ENCODE data around the gene C18orf54. TPM values are rescaled to one million over a fixed set of nuclear protein-coding genes. Genes with fewer than 3 reads are reported as not detected.
A peak's percentile ranks its signal among the peaks of the same experiment; 100 is the strongest.
"Not testable (repeated sequence)": the region's sequence is repeated elsewhere in the genome, so short reads cannot be mapped to it uniquely, and the experiment has no call there.

The C18orf54 gene
- 0.42 TPM for total RNA-seq

DNA sequence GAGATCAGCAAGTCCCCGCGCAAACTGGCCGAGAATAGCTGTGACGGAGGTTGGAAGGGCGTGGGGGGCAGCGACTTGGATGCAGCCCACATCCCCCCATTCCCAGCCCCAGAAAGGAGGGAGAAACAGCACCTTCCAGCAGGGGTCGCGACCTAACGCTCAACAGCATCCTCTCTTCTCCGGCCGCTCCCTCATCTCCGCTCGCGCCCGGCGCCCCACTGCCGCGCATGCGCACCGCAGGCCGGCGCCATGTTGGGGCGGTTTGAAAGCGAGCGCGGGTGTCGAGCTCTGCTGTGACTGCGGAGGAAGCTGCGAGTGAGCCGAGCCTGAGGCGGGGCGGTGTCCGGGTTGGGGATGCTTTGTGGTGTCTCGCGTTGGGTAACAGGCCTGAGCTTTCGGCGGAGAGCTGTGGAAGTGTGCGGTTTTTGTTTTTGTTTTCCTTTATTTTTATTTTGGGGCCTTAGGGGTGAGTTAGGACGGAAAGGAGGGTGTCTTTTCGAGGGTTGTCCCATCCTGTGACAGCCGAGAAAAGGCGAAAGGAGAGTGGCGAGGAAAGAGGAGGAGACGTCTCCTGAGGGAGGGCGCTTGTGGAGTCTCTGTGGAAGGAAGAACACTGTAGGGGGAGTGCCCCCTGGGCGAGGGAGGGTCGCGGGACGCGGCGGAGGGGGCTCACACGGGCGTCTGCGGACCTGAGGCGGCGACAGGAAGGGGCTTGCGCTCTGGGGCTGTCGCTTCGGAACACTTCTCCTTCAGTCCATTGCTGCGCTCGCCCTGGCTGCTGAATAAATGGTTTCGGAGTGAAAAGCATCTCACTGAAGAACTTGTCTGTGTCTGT, at the start of gene C18orf54, which contains the start of gene STARD6:
Gene C18orf54, plus strand, starts transcription at position 247 of the 835 bp plus-strand sequence. CDS start 2,667 bp downstream, outside the sequence.
Gene STARD6, minus strand, starts transcription at position 199 of the 835 bp plus-strand sequence. CDS start 3,285 bp downstream, outside the sequence.
- H3K27me3 ChIP-seq (ENCODE audit: insufficient read depth, low read length), result no peaks in the 10 kb centered on the region
- no peaks in the 10 kb centered on the region for H3K9me3 ChIP-seq (ENCODE audit: low read depth, low read length)
- peak within 1 kb of the TSS; percentile 74 for H3K4me3 ChIP-seq (ENCODE audit: low read length)
- H3K4me1 ChIP-seq (ENCODE audit: insufficient read depth, low read length), result peaks cover 11% of the 10 kb centered on the region

DNA sequence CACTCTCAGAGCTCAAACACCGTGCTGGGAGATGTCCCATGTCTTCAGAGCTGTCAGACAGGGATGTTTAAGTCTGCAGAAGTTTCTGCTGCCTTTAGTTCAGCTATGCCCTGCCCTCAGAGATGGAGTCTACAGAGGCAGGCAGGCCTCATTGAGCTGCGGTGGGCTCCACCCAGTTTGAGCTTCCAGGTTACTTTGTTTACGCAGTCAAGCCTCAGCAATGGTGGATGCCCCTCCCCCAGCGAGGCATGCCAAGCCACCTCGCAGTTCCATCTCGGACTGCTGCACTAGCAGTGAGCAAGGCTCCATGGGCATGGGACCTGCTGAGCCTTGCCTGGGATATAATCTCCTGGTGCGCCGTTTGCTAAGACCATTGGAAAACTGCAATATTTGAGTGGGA, 48.1 kb upstream of the C18orf54 start:
- not testable (repeated sequence) for H3K9me3 ChIP-seq (ENCODE audit: low read depth, low read length); H3K27me3 ChIP-seq (ENCODE audit: insufficient read depth, low read length)

DNA sequence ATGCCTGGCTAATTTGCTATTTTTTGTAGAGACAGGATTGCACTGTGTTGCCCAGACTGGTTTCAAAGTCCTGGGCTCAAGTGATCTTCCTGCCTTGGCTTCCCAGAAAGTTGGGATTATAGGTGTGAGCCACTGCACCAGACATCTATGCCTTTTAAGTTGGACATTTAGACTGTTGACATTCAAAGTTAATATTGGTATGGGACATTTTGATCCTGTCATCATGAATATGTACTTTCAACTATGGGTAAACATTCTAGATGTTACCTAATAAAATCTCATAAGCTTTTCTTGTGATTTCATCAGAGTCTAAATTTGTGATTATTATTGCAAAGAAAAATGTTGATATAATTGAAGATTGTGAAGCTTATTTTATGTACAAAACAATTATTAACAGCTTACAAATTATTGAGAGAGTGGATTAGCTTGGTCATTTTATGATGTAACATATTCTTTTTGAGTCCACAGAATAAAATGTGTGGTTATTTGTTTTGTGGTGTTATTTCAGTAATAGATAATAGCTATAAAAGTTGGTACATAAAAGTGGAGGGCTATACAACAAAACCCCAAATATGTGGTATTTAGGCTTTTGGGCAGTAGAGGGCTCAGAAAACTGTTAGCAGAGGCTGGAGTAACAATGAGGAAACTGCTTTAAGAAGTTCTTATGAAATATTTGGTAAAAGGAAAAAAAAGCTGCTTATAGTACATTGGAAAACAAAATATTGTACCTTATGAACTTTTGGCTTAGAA, 41.5 kb upstream of the C18orf54 start:
- Histone ChIP-seq H3K4me1 (ENCODE audit: insufficient read depth, low read length) (no peaks in the 10 kb centered on the region), H3K4me3 (ENCODE audit: low read length) (no peak overlapping the region), H3K9me3 (ENCODE audit: low read depth, low read length) (no peaks in the 10 kb centered on the region), H3K27me3 (ENCODE audit: insufficient read depth, low read length) (peaks cover 2% of the 10 kb centered on the region)

More for the DNA sequence above, 48.1 kb upstream of the C18orf54 start:
- not testable (repeated sequence) for H3K4me1 ChIP-seq (ENCODE audit: insufficient read depth, low read length); H3K4me3 ChIP-seq (ENCODE audit: low read length)

DNA sequence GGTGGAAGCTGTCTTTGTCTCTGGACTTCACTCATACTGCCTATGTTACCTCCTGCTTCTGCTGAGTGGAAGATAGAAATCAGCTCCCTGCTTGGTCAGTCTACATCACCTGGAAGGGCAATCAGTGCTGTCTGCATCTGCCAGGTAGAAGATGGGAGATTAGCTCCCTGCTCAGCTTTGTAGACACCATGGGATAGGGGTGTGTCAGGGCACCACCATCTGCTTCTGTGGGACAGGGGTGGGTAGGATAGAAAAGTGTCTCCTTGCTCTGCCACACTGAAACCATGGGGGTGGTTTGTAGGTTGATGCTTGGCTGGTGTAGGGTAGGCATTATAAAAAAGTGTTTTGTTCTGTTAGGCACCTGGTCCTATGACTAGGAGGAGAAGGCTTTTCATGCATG, 34.1 kb upstream of the C18orf54 start:
- no peak overlapping the region for H3K4me3 ChIP-seq (ENCODE audit: low read length)

DNA sequence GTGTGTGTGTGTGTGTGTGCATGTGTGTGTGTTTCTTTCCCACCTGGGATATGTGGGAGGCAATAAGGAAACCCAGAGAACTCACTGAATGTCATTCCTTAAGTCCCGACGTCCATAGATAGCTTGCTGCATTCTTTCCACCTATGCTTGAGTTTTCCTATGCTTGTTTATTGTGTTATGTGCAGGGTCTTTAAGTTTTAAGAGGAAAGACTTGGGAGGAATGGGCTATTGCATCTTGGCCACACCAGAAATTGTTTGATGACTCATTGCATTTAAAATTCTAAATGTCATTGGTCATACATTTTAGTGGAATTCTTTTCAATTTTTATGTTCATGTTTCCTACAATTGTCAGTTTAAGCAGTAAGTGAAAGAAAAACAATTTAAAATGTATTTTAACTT, 33.7 kb upstream of the C18orf54 start:
- Histone ChIP-seq H3K4me1 (ENCODE audit: insufficient read depth, low read length) (no peaks in the 10 kb centered on the region), H3K27me3 (ENCODE audit: insufficient read depth, low read length) (no peaks in the 10 kb centered on the region), H3K9me3 (ENCODE audit: low read depth, low read length) (no peaks in the 10 kb centered on the region), H3K4me3 (ENCODE audit: low read length) (no peak overlapping the region)

More for the DNA sequence above, 34.1 kb upstream of the C18orf54 start:
- no peaks in the 10 kb centered on the region for H3K27me3 ChIP-seq (ENCODE audit: insufficient read depth, low read length)
- H3K4me1 ChIP-seq (ENCODE audit: insufficient read depth, low read length), result no peaks in the 10 kb centered on the region
- no peaks in the 10 kb centered on the region for H3K9me3 ChIP-seq (ENCODE audit: low read depth, low read length)

DNA sequence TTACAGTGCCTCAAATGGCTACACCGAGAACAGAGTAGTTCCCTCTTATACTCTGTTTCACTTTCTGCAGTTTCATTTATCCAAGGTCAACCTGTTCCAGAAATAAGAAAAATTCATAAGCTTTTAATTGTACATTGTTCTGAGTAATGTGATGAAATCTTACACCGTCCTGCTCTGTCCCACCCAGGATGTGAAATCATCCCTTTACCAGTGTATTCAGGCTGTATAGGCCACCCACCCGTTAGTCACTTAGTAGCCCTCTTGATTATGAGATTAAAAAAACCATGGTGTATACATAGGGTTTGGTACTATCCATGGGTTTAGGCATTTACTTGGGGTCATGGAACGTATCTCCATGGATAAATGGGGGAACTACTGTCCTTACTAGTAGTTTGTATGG, 29.9 kb upstream of the C18orf54 start:
- no peak overlapping the region for H3K4me3 ChIP-seq (ENCODE audit: low read length)

DNA sequence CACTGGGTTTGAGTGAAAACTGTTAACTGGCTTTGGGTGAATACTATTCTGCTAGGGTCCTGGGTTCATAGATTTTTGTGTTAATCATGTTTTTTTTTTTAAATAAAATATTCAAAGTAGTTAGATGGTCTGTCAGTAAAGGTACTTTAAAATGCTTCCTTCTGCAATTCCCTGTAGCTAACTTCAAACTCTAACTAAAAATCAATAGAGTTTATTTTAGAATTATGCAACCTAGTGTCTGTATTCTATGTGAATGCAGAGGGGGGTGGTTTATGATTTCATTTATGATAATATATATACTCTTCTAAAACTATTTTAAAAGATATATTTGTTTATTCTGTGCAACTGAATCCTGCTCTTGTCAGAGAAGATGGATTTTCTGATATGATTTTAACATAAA, 27.9 kb upstream of the C18orf54 start:
- no peak overlapping the region for H3K4me3 ChIP-seq (ENCODE audit: low read length)

More for the DNA sequence above, 29.9 kb upstream of the C18orf54 start:
- Histone ChIP-seq H3K27me3 (ENCODE audit: insufficient read depth, low read length) (no peaks in the 10 kb centered on the region), H3K4me1 (ENCODE audit: insufficient read depth, low read length) (no peaks in the 10 kb centered on the region), H3K9me3 (ENCODE audit: low read depth, low read length) (no peaks in the 10 kb centered on the region)

DNA sequence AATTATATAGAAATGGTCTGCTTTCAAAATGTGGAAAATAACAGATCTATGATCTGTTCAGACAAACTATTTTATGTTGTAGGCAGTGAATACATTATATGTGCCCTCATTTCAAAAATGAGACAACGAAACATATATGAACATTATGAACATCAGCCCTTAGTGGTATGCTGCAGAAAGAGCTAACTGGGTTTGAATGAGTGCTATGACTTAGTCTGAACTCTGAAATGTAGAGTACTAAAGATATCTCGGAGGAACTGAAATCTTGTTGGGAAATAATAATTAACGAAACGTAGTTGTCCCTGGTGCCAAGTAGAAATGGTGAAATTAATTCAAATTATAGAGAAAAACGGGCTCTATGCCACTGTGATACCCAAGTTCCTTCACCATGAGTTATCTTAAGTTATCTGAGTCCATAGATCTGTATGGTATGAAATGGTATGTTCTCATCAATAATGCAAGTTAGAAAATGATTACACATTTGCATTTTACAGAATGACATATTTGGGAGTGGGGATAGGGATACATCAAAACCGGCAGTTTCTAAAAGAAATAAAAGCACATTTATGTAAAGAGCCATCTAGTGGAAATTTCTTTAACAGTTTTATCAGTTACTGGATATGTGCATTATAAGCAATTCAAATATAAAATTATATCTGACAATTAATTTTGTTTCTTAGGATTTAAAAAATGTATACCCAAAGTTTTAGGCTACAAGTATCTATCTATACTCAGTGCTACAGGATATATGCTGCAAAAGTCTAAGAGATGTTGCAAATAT, 26.7 kb upstream of the C18orf54 start:
- Histone ChIP-seq H3K4me3 (ENCODE audit: low read length) (no peak overlapping the region), H3K4me1 (ENCODE audit: insufficient read depth, low read length) (no peaks in the 10 kb centered on the region), H3K27me3 (ENCODE audit: insufficient read depth, low read length) (no peaks in the 10 kb centered on the region), H3K9me3 (ENCODE audit: low read depth, low read length) (no peaks in the 10 kb centered on the region)

More for the DNA sequence above, 27.9 kb upstream of the C18orf54 start:
- H3K4me1 ChIP-seq (ENCODE audit: insufficient read depth, low read length), result no peaks in the 10 kb centered on the region
- no peaks in the 10 kb centered on the region for H3K9me3 ChIP-seq (ENCODE audit: low read depth, low read length)
- H3K27me3 ChIP-seq (ENCODE audit: insufficient read depth, low read length), result no peaks in the 10 kb centered on the region

DNA sequence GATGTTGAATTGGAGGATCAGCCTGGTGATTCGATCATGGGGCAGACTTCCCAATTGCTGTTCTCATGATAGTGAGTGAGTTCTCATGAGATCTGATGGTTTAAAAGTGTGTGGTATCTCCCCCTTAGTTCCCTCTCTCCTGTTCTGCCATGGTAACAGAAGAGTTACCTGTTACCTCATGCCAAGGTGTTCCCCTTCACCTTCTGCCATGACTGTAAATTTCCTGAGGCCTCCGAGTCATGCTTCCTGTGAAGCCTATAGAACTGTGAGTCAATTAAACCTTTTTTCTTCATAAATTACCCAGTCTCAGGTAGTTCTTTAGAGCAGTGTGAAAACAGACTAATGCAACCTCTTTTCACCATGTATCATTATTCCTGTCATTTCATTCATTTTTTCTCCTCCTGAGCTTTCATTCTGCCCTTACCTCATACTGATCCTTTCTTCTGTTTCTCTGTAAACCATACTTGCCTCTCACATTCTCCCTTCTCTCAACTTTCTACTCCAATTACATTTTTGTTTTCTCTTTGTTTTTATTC, 22.0 kb upstream of the C18orf54 start:
- Histone ChIP-seq H3K4me3 (ENCODE audit: low read length) (no peak overlapping the region), H3K9me3 (ENCODE audit: low read depth, low read length) (no peaks in the 10 kb centered on the region), H3K27me3 (ENCODE audit: insufficient read depth, low read length) (no peaks in the 10 kb centered on the region), H3K4me1 (ENCODE audit: insufficient read depth, low read length) (no peaks in the 10 kb centered on the region)

DNA sequence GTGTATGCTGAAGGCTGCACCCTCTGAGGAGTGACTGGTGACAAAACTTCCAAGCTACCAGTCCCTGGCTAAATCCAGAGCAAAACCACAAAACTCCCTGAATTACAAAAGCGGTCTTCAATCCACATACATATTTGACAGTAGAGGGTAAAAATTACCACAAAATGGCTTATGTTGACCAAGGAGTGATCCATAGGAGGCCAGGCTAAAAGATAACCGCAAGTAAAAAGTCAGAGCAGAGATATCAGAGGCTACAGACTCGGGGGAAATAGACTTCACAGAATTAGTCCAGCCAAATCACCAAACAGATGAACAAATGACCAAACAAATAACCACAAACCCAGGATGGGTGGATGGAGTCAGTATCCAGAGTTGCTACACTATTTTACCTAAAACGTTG, 19.5 kb upstream of the C18orf54 start:
- no peak overlapping the region for H3K4me3 ChIP-seq (ENCODE audit: low read length)
- no peaks in the 10 kb centered on the region for H3K27me3 ChIP-seq (ENCODE audit: insufficient read depth, low read length)
- H3K4me1 ChIP-seq (ENCODE audit: insufficient read depth, low read length), result no peaks in the 10 kb centered on the region
- no peaks in the 10 kb centered on the region for H3K9me3 ChIP-seq (ENCODE audit: low read depth, low read length)

DNA sequence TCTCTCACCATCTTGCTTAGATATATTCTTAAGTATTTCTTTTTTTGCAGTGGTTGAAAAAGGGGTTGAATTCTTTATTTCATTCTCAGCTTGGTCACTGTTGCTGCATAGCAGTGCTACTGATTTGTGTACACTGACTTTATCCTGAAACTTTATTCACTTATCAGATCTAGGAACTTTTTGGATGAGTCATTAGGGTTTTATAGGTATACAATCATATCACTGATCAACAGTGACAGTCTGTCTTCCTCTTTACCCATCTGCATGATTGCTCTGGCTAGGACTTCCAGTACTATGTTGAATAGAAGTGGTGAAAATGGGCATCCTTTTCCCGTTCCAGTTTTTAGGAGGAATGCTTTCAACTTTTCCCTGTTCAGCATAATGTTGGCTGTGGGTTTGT, 6.5 kb upstream of the C18orf54 start:
- H3K27me3 ChIP-seq (ENCODE audit: insufficient read depth, low read length), result peaks cover 21% of the 10 kb centered on the region
- no peak overlapping the region for H3K4me3 ChIP-seq (ENCODE audit: low read length)
- H3K4me1 ChIP-seq (ENCODE audit: insufficient read depth, low read length), result no peaks in the 10 kb centered on the region
- no peaks in the 10 kb centered on the region for H3K9me3 ChIP-seq (ENCODE audit: low read depth, low read length)

DNA sequence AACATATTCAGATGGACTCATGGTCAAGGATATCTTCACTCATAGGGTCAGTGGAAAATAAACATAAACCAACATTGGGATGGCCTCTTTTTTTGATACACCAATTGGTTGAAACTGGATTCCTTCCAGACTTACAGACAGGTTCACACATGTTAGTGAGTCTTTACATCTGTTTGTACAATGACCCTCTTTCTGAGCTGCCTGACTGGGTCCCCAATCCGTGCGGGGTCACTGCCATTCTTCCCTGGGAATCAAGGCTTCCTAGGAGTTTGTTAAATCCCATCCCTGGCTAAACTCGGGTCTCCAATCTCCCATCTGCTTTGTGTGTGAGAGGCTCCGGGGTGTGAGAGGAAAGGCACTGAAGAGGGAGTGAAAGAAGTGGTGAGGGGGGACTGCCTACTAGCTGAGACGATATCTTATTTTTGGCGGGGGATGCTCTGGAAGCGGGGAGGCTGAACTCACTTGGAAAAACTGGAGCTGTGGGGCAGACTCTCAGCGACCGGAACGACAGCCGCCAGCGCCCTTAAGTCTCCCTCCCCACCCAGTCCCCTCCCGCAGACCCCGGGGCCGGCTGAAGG, 535 bp upstream of the C18orf54 start:
- Histone ChIP-seq H3K4me1 (ENCODE audit: insufficient read depth, low read length) (peaks cover 11% of the 10 kb centered on the region), H3K27me3 (ENCODE audit: insufficient read depth, low read length) (peaks cover 4% of the 10 kb centered on the region), H3K9me3 (ENCODE audit: low read depth, low read length) (no peaks in the 10 kb centered on the region), H3K4me3 (ENCODE audit: low read length) (peak overlapping the region; percentile 74)

DNA sequence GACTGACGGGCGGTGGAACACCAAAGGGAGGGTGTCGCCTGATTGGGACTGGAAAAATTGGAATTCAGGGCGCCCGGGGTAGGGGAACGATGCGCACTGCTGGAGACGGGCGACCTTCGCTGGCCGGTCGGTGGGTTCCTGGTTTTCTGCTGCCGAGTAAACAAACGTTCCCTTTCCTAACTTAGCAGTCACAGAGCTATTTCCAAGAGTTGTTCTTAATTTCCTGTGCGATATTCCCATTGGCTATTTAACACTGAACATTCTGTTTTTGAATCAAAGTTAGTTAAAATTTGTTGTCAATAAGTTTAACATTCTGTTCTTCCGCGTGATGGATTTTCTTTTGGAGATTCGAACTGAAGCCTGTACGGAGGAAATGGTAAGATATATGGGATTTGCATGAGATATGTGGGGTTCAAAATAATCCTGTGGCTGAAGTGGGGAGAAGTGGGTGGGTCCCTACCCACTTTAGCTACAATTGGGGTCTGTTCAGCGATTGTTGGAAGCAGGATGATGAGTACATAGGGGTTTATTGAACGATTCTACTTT, 862 bp downstream of the C18orf54 start:
- H3K4me1 ChIP-seq (ENCODE audit: insufficient read depth, low read length), result peaks cover 11% of the 10 kb centered on the region
- no peaks in the 10 kb centered on the region for H3K9me3 ChIP-seq (ENCODE audit: low read depth, low read length)
- H3K27me3 ChIP-seq (ENCODE audit: insufficient read depth, low read length), result no peaks in the 10 kb centered on the region
- H3K4me3 ChIP-seq (ENCODE audit: low read length), result peak overlapping the region; percentile 74

DNA sequence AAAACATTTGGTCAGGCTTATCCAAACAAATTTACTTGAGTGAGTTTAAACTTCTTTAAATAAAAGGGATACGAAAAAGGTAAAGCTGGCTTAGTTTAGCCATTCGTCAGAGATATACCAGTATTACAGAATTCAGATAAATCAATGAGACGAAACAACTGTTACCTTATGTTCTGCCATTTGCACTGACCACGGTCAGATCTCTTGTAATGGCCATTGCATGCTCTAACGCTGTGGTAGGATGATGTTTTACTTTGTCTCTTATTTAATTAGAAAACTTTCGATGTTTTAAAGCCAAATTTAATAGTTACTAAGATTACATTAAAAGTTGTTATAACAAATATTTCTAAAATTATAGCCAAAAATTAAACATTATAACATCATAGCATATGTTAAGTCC, 1.5 kb downstream of the C18orf54 start:
- H3K27me3 ChIP-seq (ENCODE audit: insufficient read depth, low read length), result no peaks in the 10 kb centered on the region
- H3K9me3 ChIP-seq (ENCODE audit: low read depth, low read length), result no peaks in the 10 kb centered on the region
- peaks cover 11% of the 10 kb centered on the region for H3K4me1 ChIP-seq (ENCODE audit: insufficient read depth, low read length)
- H3K4me3 ChIP-seq (ENCODE audit: low read length), result no peak overlapping the region
